SK-N-SH (cell line): ENCODE data around the gene NUMB. TPM values are rescaled to one million over a fixed set of nuclear protein-coding genes. Genes with fewer than 3 reads are reported as not detected.

ENCODE experiments used
- CTCF ChIA-PET: fragments of 300-600, 350-600 bp; formaldehyde crosslinking; extraction: SDS; loops from one replicate; lab custom pipeline; 2021; lab: Yijun Ruan, JAX
- POLR2A ChIA-PET: fragments of 350-600 bp; sonication (Branson Sonifier 250); formaldehyde crosslinking; extraction: SDS; loops from one replicate; lab custom pipeline; 2020; ENCODE audit warnings: antibody characterized with exemption, inconsistent platforms; lab: Yijun Ruan, JAX
- DNase-seq: peaks from one replicate; pipeline ENCODE4 v3.0.0; 2012
- H2AFZ ChIP-seq: fragments of 200-600 bp; sonication (generic); 2 replicates; pipeline ENCODE4 v1.8.1; 2016; ENCODE audit warnings: antibody characterized with exemption, mild to moderate bottlenecking, low read depth
- H3F3A ChIP-seq: fragments of 200-600 bp; sonication (generic); replicated peaks from 2 replicates; pipeline ENCODE3; 2016; ENCODE audit warnings: antibody characterized with exemption, mild to moderate bottlenecking; ENCODE audit not compliant: insufficient read depth
- H3K27ac ChIP-seq, 2 experiments: fragments of 200-500 bp in 1 of 2; fragments of 200-600 bp in 1 of 2; sonication (Bioruptor generic) in 1 of 2; sonication (generic), shearing (Covaris generic) in 1 of 2; 2 replicates each; pipeline versions ENCODE4 v1.5.1 to v1.6.1; 2014 to 2016; ENCODE audit warnings: low read depth in 2 of 2, inconsistent platforms in 1 of 2, low read length in 1 of 2, mild to moderate bottlenecking in 1 of 2, mixed read lengths in 1 of 2
- H3K27me3 ChIP-seq: fragments of 200-600 bp; sonication (generic), shearing (Covaris generic); 2 replicates; pipeline ENCODE4 v1.6.1; 2016; ENCODE audit warnings: mixed run types; ENCODE audit not compliant: insufficient read depth
- H3K36me3 ChIP-seq, 2 experiments: fragments of 200-500 bp in 1 of 2; fragments of 200-600 bp in 1 of 2; sonication (Bioruptor generic) in 1 of 2; sonication (generic) in 1 of 2; replicated peaks in 1 of 2; 2 replicates each; pipeline versions ENCODE3 to v1.5.1; 2014 to 2016; ENCODE audit warnings: low read length in 1 of 2, mild to moderate bottlenecking in 1 of 2; ENCODE audit not compliant: insufficient read depth in 2 of 2, control insufficient read depth in 1 of 2
- H3K4me1 ChIP-seq, 2 experiments: fragments of 200-500 bp in 1 of 2; fragments of 200-600 bp in 1 of 2; sonication (Bioruptor generic) in 1 of 2; sonication (generic), shearing (Covaris generic) in 1 of 2; 2 replicates each; pipeline versions ENCODE4 v1.5.1 to v1.6.1; 2014 to 2016; ENCODE audit warnings: low read depth in 1 of 2, low read length in 1 of 2, mixed run types in 1 of 2; ENCODE audit not compliant: insufficient read depth in 2 of 2, control insufficient read depth in 1 of 2
- H3K4me2 ChIP-seq: fragments of 200-600 bp; sonication (generic), shearing (Covaris generic); 2 replicates; pipeline ENCODE4 v1.6.1; 2017; ENCODE audit warnings: mixed run types
- H3K4me3 ChIP-seq, 2 experiments: fragments of 200-500 bp in 1 of 2; fragments of 200-600 bp in 1 of 2; sonication (Bioruptor generic) in 1 of 2; sonication (generic), shearing (Covaris generic) in 1 of 2; 2 replicates each; pipeline versions ENCODE4 v1.5.1 to v1.8.1; 2014 to 2016; ENCODE audit warnings: low read depth in 2 of 2, inconsistent platforms in 1 of 2, low read length in 1 of 2, mild to moderate bottlenecking in 1 of 2, mixed read lengths in 1 of 2, moderate library complexity in 1 of 2
- H3K79me2 ChIP-seq: fragments of 200-600 bp; sonication (generic); 2 replicates; pipeline ENCODE4 v1.8.1; 2017; ENCODE audit warnings: mild to moderate bottlenecking; ENCODE audit not compliant: insufficient read depth
- H3K9ac ChIP-seq: fragments of 200-600 bp; sonication (generic); 2 replicates; pipeline ENCODE4 v1.6.1; 2017; ENCODE audit warnings: mixed run types
- H3K9me2 ChIP-seq: fragments of 200-600 bp; sonication (generic); 2 replicates; pipeline ENCODE4 v1.6.1; 2017; ENCODE audit warnings: mixed run types
- H3K9me3 ChIP-seq: fragments of 200-600 bp; sonication (generic); 2 replicates; pipeline ENCODE4 v1.6.1; 2017; ENCODE audit warnings: mixed run types, mild to moderate bottlenecking, moderate library complexity
- H4K20me1 ChIP-seq: fragments of 200-600 bp; sonication (generic); 2 replicates; pipeline ENCODE4 v1.6.1; 2017; ENCODE audit warnings: mild to moderate bottlenecking, mixed run types; ENCODE audit not compliant: insufficient read depth
- CTCF ChIP-seq: fragments of 200-600 bp; sonication (generic); IDR thresholded peaks from 2 replicates; pipeline ENCODE4 v1.6.1; 2017; ENCODE audit warnings: antibody characterized with exemption, mild to moderate bottlenecking, moderate library complexity
- ELF1 ChIP-seq: IDR thresholded peaks from 2 replicates; pipeline ENCODE4 v1.4.0; 2012
- EP300 ChIP-seq, 2 experiments: IDR thresholded peaks; 2 replicates each; pipeline versions ENCODE4 v1.4.0 to v1.6.1; 2012; ENCODE audit warnings: borderline replicate concordance in 1 of 2, low read depth in 1 of 2, low read length in 1 of 2
- EZH2phosphoT487 ChIP-seq: fragments of 200-600 bp; sonication (generic); IDR thresholded peaks from 2 replicates; pipeline ENCODE4 v1.6.1; 2017; ENCODE audit warnings: low read depth, mixed run types, mild to moderate bottlenecking, antibody characterized with exemption, moderate library complexity, borderline replicate concordance
- FOXJ3 ChIP-seq: sonication (generic); formaldehyde crosslinking; IDR thresholded peaks from 2 replicates; pipeline ENCODE4 v1.5.1; 2020; ENCODE audit warnings: mild to moderate bottlenecking, missing genetic modification reagents
- GABPA ChIP-seq: IDR thresholded peaks from 2 replicates; pipeline ENCODE4 v1.4.0; 2012; ENCODE audit warnings: low read depth, mild to moderate bottlenecking
- GATA2 ChIP-seq: sonication (generic); formaldehyde crosslinking; IDR thresholded peaks from 2 replicates; pipeline ENCODE4 v1.5.0; 2020; ENCODE audit warnings: mild to moderate bottlenecking, missing genetic modification reagents
- MAX ChIP-seq: IDR thresholded peaks from 2 replicates; pipeline ENCODE4 v1.4.0; 2012; ENCODE audit warnings: low read depth
- REST ChIP-seq: IDR thresholded peaks from 2 replicates; pipeline ENCODE4 v1.6.1; 2012; ENCODE audit warnings: mild to moderate bottlenecking, low read depth, low read length, moderate library complexity
- RFX5 ChIP-seq: IDR thresholded peaks from 2 replicates; pipeline ENCODE4 v1.6.1; 2012; ENCODE audit warnings: mild to moderate bottlenecking, improper control_type of control experiment, low read length
- TCF12 ChIP-seq: IDR thresholded peaks from 2 replicates; pipeline ENCODE4 v1.4.0; 2012
- TEAD4 ChIP-seq: IDR thresholded peaks from 2 replicates; pipeline ENCODE4 v1.4.0; 2012; ENCODE audit warnings: mild to moderate bottlenecking, borderline replicate concordance; ENCODE audit not compliant: insufficient read depth
- YY1 ChIP-seq: IDR thresholded peaks from 2 replicates; pipeline ENCODE4 v1.4.0; 2012; ENCODE audit warnings: low read depth, mild to moderate bottlenecking
- ZBTB33 ChIP-seq: IDR thresholded peaks from 2 replicates; pipeline ENCODE4 v1.4.0; 2012; ENCODE audit warnings: low read depth, borderline replicate concordance
- WGBS: methylation state at CpG from one replicate; pipeline ENCODE4 v1.1.6; 2017; ENCODE audit warnings: low lambda C conversion rate; 5-methylcytosine and 5-hydroxymethylcytosine counted together
- polyA plus RNA-seq, 3 experiments: library from polyadenylated mRNA; depleted of rRNA; stranded (reverse); fragments of >200 nt; gene quantifications; 2 replicates each; pipeline ENCODE4 v1.2.3, GENCODE V29; 2012

NUMB gene
- polyA plus RNA-seq, 1 of the 3 experiments (the other 2 are of a cell fraction), result 58.4 TPM

- no peaks in the 10 kb centered on the region for H3K9me2 ChIP-seq
These were observed 193.2 kb downstream of the NUMB start for GRCh38 chr14:73264885-73265720.

More at GRCh38 chr14:73264885-73265720, 193.2 kb downstream of the NUMB start:
- no peak overlapping the region for H3K27ac ChIP-seq
- H3K4me3 ChIP-seq, result no peak overlapping the region
- H3K4me1 ChIP-seq, result peaks cover 0 to 6% of the 10 kb centered on the region in 2 experiments; a peak in 1 of 4 replicates
- no peaks in the 10 kb centered on the region for H3K9me3 ChIP-seq
- H4K20me1 ChIP-seq, result no peaks in the 10 kb centered on the region
- no peak for TF ChIP-seq YY1
- TF ChIP-seq EP300 (IDR thresholded peaks at IDR 0.05; ENCODE audit: borderline replicate concordance in 1 of 2, low read depth in 1 of 2, low read length in 1 of 2), result no peak
- TF ChIP-seq RFX5, result no peak
- no peak for TF ChIP-seq ZBTB33
- TF ChIP-seq ELF1, result no peak
- TF ChIP-seq GABPA, result no peak
- TF ChIP-seq TCF12, result no peak
- no peak for TF ChIP-seq REST
- TF ChIP-seq TEAD4, result no peak
- no peak for TF ChIP-seq EZH2phosphoT487
- no peak for TF ChIP-seq FOXJ3 (CRISPR knock-in tag)
- no peak for TF ChIP-seq CTCF
- no peak for TF ChIP-seq MAX
- no peak for TF ChIP-seq GATA2 (CRISPR knock-in tag)
- peak; percentile 36 for DNase-seq
- POLR2A ChIA-PET, result no interaction called here
- no peaks in the 10 kb centered on the region for H3K79me2 ChIP-seq
- H3K36me3 ChIP-seq, result no peaks in the 10 kb centered on the region
- H2AFZ ChIP-seq, result no peak overlapping the region
- H3K27me3 ChIP-seq, result no peaks in the 10 kb centered on the region
- H3K9ac ChIP-seq, result no peak overlapping the region
- no peaks in the 10 kb centered on the region for H3F3A ChIP-seq
- whole genome bisulfite sequencing, result 86% methylated on average over 12 of the region's 18 CpGs
- CTCF ChIA-PET, result interaction anchor here (4.2 kb wide), 1 partner anchor 30 kb away, joined by 21 read pairs; no protein-coding TSS in a partner anchor
- H3K4me2 ChIP-seq, result no peak overlapping the region
